ENCODE measurements around the gene FKBP7. TPM values are rescaled to one million over a fixed set of nuclear protein-coding genes. Genes with fewer than 3 reads are reported as not detected.
"Not testable (repeated sequence)": the region's sequence is repeated elsewhere in the genome, so short reads cannot be mapped to it uniquely, and the experiment has no call there.

The FKBP7 gene
- polyA plus RNA-seq, 4 donors = 3.0 to 14.7 (median 7.8) TPM; not detected in 1

DNA sequence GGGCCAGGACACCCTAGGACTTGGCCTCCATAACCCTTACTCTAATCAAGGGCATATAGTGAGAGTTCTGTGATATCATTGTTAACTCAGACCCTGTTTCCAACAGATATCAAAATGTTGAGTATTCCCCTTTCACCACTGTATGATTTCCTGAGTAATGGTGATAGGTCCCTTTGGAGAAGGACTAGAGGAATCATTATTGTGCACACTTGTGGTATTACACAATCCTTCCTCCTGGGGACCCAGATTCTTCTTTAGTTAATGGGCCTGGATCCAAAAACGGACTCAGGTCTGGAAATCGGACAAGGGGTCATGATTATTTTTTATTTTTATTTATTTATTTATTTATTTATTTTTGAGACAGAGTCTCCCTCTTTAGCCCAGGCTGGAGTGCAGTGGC lies 50.9 kb downstream of the FKBP7 start:
- peaks cover 0 to 3% of the 10 kb centered on the region in 2 donors for H3K9me3 ChIP-seq (ENCODE audit: control insufficient read depth in 2 of 2, insufficient read depth in 1 of 2, low read depth in 1 of 2, low read length in 1 of 2)
- no peak overlapping the region for H3K4me3 ChIP-seq (ENCODE audit: low read depth in 1 of 3, low read length in 3 of 3)
- DNase-seq (no peak), FAIRE-seq (no peak)
- 87 to 95% (median 93%) methylated on average over 2 of the region's 2 CpGs for WGBS, 3 donors
- H3K36me3 ChIP-seq (ENCODE audit: control insufficient read depth in 3 of 3, insufficient read depth in 2 of 3, low read depth in 1 of 3, low read length in 3 of 3) = peaks cover 0 to 9% (median 5%) of the 10 kb centered on the region in 3 donors
- no peak overlapping the region for H3K27ac ChIP-seq (ENCODE audit: low read depth in 1 of 3, low read length in 2 of 3)
- no peaks in the 10 kb centered on the region for H3K27me3 ChIP-seq (ENCODE audit: control insufficient read depth in 3 of 3, insufficient read depth in 3 of 3, low read length in 3 of 3)
- H3K4me1 ChIP-seq (ENCODE audit: control insufficient read depth in 3 of 3, insufficient read depth in 2 of 3, low read depth in 1 of 3, low read length in 2 of 3) = no peaks in the 10 kb centered on the region

DNA sequence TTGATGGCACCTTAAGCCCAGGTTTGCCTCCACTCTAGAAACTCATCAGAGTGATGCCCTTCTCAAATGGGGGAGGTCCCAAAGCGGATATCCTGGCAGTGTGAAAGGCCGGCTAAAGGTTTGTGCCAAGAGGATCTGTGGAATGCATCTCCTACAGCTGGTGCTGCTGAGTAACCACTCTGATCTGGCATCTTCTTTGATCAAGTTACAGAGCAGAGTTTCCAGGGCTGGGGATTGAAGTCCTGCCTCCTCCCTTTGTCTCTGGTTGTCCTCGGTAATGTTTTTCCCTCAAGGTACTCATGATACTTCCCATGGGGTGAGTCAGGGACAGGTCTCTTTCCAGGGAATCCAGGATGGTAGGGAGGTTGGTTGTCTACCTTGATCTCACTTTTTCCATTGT lies 52.0 kb downstream of the FKBP7 start:
- no peaks in the 10 kb centered on the region for H3K4me1 ChIP-seq (ENCODE audit: control insufficient read depth in 3 of 3, insufficient read depth in 2 of 3, low read depth in 1 of 3, low read length in 2 of 3)
- WGBS, 3 donors = 94 to 96% (median 94%) methylated on average over 3 of the region's 3 CpGs
- no peak overlapping the region for H3K4me3 ChIP-seq (ENCODE audit: low read depth in 1 of 3, low read length in 3 of 3)
- H3K27me3 ChIP-seq (ENCODE audit: control insufficient read depth in 3 of 3, insufficient read depth in 3 of 3, low read length in 3 of 3) = no peaks in the 10 kb centered on the region
- no peak for FAIRE-seq
- H3K36me3 ChIP-seq (ENCODE audit: control insufficient read depth in 3 of 3, insufficient read depth in 2 of 3, low read depth in 1 of 3, low read length in 3 of 3) = peaks cover 0 to 9% (median 0%) of the 10 kb centered on the region in 3 donors
- no peak overlapping the region for H3K27ac ChIP-seq (ENCODE audit: low read depth in 1 of 3, low read length in 2 of 3)
- peaks cover 0 to 4% of the 10 kb centered on the region in 2 donors for H3K9me3 ChIP-seq (ENCODE audit: control insufficient read depth in 2 of 2, insufficient read depth in 1 of 2, low read depth in 1 of 2, low read length in 1 of 2)
- no peak for DNase-seq

DNA sequence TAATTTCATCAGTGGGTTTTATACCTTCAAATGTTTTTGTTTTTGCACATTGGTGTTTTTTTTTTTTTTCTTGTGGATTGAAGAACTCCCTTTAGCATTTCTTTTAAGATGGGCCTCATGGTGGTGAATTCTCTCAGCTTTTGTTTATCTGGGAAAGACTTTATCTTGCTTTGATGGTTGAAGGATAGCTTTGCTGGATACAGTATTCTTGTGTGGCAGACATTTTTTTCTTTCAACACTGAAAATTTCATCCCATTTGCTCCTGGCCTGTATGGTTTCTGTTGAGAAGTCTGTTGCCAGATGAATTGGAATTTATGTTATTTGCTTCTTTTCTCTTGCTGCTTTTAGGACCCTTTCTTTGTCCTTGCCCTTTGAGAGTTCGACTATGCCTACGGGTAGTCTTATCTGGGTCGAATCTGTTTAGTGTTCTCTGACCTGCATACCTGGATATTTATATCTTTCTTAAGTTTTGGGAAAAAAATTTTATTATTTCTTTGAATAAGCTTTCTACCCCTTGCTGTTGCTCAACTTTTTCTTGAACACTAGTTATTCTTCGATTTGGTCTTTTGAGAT lies 53.1 kb downstream of the FKBP7 start:
- Histone ChIP-seq H3K4me1 (ENCODE audit: control insufficient read depth in 3 of 3, insufficient read depth in 2 of 3, low read depth in 1 of 3, low read length in 2 of 3) (no peaks in the 10 kb centered on the region), H3K36me3 (ENCODE audit: control insufficient read depth in 3 of 3, insufficient read depth in 2 of 3, low read depth in 1 of 3, low read length in 3 of 3) (peaks cover 0 to 3% (median 0%) of the 10 kb centered on the region in 3 donors), H3K4me3 (ENCODE audit: low read depth in 1 of 3, low read length in 3 of 3) (no peak overlapping the region), H3K27me3 (ENCODE audit: control insufficient read depth in 3 of 3, insufficient read depth in 3 of 3, low read length in 3 of 3) (no peaks in the 10 kb centered on the region), H3K9me3 (ENCODE audit: control insufficient read depth in 2 of 2, insufficient read depth in 1 of 2, low read depth in 1 of 2, low read length in 1 of 2) (peaks cover 0 to 4% of the 10 kb centered on the region in 2 donors), H3K27ac (ENCODE audit: low read depth in 1 of 3, low read length in 2 of 3) (no peak overlapping the region)
- FAIRE-seq (no peak), DNase-seq (no peak)
- 93 to 97% (median 95%) methylated on average over 4 of the region's 4 CpGs for WGBS, 3 donors

DNA sequence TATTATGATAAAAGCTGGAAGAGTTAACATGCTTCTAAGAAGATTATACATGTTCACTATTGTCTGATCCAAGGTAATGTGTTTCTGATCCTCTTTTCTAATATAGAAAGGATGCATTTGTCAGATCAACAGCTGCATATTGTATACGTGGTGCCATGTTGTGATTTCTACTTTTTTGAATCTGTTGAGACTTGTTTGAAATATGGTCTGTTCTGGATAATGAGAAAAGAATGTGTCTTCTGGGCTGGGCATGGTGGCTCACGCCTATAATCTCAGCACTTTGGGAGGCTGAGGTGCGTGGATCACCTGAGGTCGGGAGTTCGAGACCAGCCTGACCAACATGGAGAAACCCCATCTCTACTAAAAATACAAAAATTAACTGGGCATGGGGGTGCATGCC lies 54.7 kb downstream of the FKBP7 start:
- not testable (repeated sequence) for DNase-seq; H3K27me3 ChIP-seq (ENCODE audit: control insufficient read depth in 3 of 3, insufficient read depth in 3 of 3, low read length in 3 of 3); FAIRE-seq; H3K4me3 ChIP-seq (ENCODE audit: low read depth in 1 of 3, low read length in 3 of 3); H3K4me1 ChIP-seq (ENCODE audit: control insufficient read depth in 3 of 3, insufficient read depth in 2 of 3, low read depth in 1 of 3, low read length in 2 of 3); H3K27ac ChIP-seq (ENCODE audit: low read depth in 1 of 3, low read length in 2 of 3); H3K36me3 ChIP-seq (ENCODE audit: control insufficient read depth in 3 of 3, insufficient read depth in 2 of 3, low read depth in 1 of 3, low read length in 3 of 3); H3K9me3 ChIP-seq (ENCODE audit: control insufficient read depth in 2 of 2, insufficient read depth in 1 of 2, low read depth in 1 of 2, low read length in 1 of 2)
- 90 to 94% (median 92%) methylated on average over 5 of the region's 5 CpGs for WGBS, 3 donors

DNA sequence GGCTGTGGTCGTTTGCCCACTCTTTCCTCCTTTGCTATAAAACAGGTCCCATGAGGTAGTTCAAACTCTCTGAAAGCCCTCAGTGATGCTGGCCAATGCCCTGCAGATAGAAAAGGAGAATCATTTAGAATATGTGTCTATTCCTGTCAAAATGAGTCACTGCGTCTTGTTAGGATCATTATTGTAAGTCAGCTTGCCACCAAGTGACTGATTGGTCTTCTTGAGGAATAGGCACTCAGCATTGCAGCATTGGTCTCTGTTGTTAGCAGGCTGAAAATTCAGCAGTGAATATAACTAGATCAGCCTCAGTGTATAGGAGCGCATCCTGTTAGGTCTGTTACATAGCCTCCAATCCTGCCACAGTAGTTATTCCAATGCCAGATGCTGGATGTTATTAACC lies 56.3 kb downstream of the FKBP7 start:
- WGBS, 3 donors = 75 to 84% (median 78%) methylated on average over 3 of the region's 3 CpGs
- DNase-seq = no peak
- Histone ChIP-seq H3K27ac (ENCODE audit: low read depth in 1 of 3, low read length in 2 of 3) (no peak overlapping the region), H3K4me3 (ENCODE audit: low read depth in 1 of 3, low read length in 3 of 3) (no peak overlapping the region), H3K9me3 (ENCODE audit: control insufficient read depth in 2 of 2, insufficient read depth in 1 of 2, low read depth in 1 of 2, low read length in 1 of 2) (peaks cover 0 to 4% of the 10 kb centered on the region in 2 donors), H3K36me3 (ENCODE audit: control insufficient read depth in 3 of 3, insufficient read depth in 2 of 3, low read depth in 1 of 3, low read length in 3 of 3) (no peaks in the 10 kb centered on the region), H3K27me3 (ENCODE audit: control insufficient read depth in 3 of 3, insufficient read depth in 3 of 3, low read length in 3 of 3) (no peaks in the 10 kb centered on the region), H3K4me1 (ENCODE audit: control insufficient read depth in 3 of 3, insufficient read depth in 2 of 3, low read depth in 1 of 3, low read length in 2 of 3) (no peaks in the 10 kb centered on the region)
- no peak for FAIRE-seq

DNA sequence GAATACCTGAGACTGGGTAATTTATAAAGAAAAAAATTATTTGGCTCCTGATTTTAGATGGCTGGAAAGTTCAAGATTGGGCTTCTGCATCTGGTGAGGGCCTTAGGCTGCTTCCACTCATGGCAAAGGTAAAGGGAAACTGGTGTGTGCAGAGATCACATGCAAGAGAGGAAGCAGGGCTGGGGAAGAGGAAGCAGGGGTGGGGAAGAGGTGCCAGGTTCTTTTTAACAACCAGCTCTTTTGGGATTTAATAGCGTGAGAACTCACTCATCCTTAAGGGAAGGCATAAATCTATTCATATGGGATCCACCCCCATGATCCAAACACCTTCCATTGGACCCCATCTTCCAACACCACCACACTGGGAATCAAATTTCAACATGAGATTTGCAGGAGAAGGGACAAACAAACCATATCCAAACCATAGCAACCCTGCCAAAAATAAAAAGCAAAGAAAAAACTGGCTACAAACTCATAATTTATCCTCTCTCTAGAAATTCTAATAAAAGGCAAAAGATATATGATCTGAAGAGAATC lies 57.9 kb downstream of the FKBP7 start:
- no peak for FAIRE-seq
- DNase-seq = no peak
- Histone ChIP-seq H3K27me3 (ENCODE audit: control insufficient read depth in 3 of 3, insufficient read depth in 3 of 3, low read length in 3 of 3) (no peaks in the 10 kb centered on the region), H3K36me3 (ENCODE audit: control insufficient read depth in 3 of 3, insufficient read depth in 2 of 3, low read depth in 1 of 3, low read length in 3 of 3) (no peaks in the 10 kb centered on the region), H3K4me1 (ENCODE audit: control insufficient read depth in 3 of 3, insufficient read depth in 2 of 3, low read depth in 1 of 3, low read length in 2 of 3) (no peaks in the 10 kb centered on the region), H3K4me3 (ENCODE audit: low read depth in 1 of 3, low read length in 3 of 3) (no peak overlapping the region), H3K27ac (ENCODE audit: low read depth in 1 of 3, low read length in 2 of 3) (no peak overlapping the region), H3K9me3 (ENCODE audit: control insufficient read depth in 2 of 2, insufficient read depth in 1 of 2, low read depth in 1 of 2, low read length in 1 of 2) (peaks cover 0 to 4% of the 10 kb centered on the region in 2 donors)
- 46 to 76% (median 50%) methylated on average over 1 of the region's 1 CpG for WGBS, 3 donors

DNA sequence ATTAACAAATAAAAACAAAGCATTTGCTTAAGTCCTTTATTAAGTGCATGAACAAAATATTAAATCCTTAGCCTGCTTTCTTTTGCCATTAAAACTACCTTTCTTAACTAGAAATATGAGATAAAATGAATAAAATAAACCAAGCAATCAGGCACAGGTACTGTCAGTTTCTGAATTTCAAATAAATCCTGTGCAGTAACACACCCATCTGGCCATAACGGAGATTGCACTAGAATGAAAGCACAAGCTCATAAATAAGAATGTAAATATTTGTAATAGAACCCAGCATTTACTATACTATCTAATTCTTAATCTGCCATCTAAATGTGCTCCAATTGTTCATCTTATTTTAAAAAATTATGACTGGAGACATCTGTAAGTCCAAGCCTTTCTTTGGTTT lies 59.3 kb downstream of the FKBP7 start:
- Histone ChIP-seq H3K36me3 (ENCODE audit: control insufficient read depth in 3 of 3, insufficient read depth in 2 of 3, low read depth in 1 of 3, low read length in 3 of 3) (no peaks in the 10 kb centered on the region), H3K9me3 (ENCODE audit: control insufficient read depth in 2 of 2, insufficient read depth in 1 of 2, low read depth in 1 of 2, low read length in 1 of 2) (peaks cover 0 to 4% of the 10 kb centered on the region in 2 donors), H3K27ac (ENCODE audit: low read depth in 1 of 3, low read length in 2 of 3) (no peak overlapping the region), H3K27me3 (ENCODE audit: control insufficient read depth in 3 of 3, insufficient read depth in 3 of 3, low read length in 3 of 3) (no peaks in the 10 kb centered on the region), H3K4me3 (ENCODE audit: low read depth in 1 of 3, low read length in 3 of 3) (no peak overlapping the region), H3K4me1 (ENCODE audit: control insufficient read depth in 3 of 3, insufficient read depth in 2 of 3, low read depth in 1 of 3, low read length in 2 of 3) (no peaks in the 10 kb centered on the region)
- DNase-seq (peak; percentile 21 to 39), FAIRE-seq (no peak)
- 9 to 37% (median 29%) methylated on average over 1 of the region's 1 CpG for WGBS, 3 donors

DNA sequence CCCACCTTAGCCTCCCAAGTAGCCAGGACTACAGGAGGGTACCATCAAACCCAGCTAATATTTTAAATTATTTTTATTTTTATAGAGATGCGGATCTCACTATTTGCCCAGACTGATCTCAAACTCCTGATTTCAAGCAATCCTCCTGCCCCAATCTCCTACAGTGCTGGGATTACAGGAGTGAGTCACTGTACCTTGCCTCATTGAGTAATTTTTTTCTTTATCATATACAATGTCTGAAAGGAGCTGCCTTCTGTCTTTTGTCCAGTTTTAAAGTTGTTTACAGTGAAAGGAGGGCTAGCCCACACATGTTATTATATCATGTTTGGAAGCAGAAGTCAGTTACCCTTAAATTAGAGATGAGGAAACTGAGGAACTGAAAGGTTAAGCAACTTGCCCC lies 60.0 kb downstream of the FKBP7 start:
- FAIRE-seq (no peak), DNase-seq (peak in 1 of 2 donors; percentile 36)
- H3K9me3 ChIP-seq (ENCODE audit: control insufficient read depth in 2 of 2, insufficient read depth in 1 of 2, low read depth in 1 of 2, low read length in 1 of 2) = peaks cover 0 to 4% of the 10 kb centered on the region in 2 donors
- H3K36me3 ChIP-seq (ENCODE audit: control insufficient read depth in 3 of 3, insufficient read depth in 2 of 3, low read depth in 1 of 3, low read length in 3 of 3) = no peaks in the 10 kb centered on the region
- H3K27ac ChIP-seq (ENCODE audit: low read depth in 1 of 3, low read length in 2 of 3) = no peak overlapping the region
- 74 to 84% (median 81%) methylated on average over 1 of the region's 1 CpG for WGBS, 3 donors
- peaks cover 0 to under 1% (median 0%) of the 10 kb centered on the region in 3 donors for H3K4me1 ChIP-seq (ENCODE audit: control insufficient read depth in 3 of 3, insufficient read depth in 2 of 3, low read depth in 1 of 3, low read length in 2 of 3)
- H3K4me3 ChIP-seq (ENCODE audit: low read depth in 1 of 3, low read length in 3 of 3) = no peak overlapping the region
- no peaks in the 10 kb centered on the region for H3K27me3 ChIP-seq (ENCODE audit: control insufficient read depth in 3 of 3, insufficient read depth in 3 of 3, low read length in 3 of 3)

DNA sequence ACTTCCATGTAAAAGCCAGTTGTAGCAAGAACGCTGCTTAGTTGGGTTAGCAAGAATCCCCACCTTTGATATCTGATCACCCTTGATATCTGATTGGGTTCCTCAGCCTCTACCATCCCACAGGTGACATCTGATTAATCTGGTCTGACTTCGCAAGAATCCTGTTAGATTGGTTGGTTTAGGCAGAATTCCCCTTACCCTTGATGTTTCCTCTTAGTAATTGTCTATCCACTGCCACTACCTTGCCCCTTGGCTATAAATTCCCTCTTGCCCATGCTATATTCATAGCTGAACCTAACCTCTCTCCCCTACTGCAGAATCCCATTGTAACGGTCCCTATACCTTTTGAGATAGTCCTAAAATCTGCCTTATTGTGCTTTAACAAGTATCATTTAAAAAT lies 60.5 kb downstream of the FKBP7 start:
- H3K27ac ChIP-seq (ENCODE audit: low read depth in 1 of 3, low read length in 2 of 3) = no peak overlapping the region
- H3K4me1 ChIP-seq (ENCODE audit: control insufficient read depth in 3 of 3, insufficient read depth in 2 of 3, low read depth in 1 of 3, low read length in 2 of 3) = peaks cover 0 to 2% (median 0%) of the 10 kb centered on the region in 3 donors
- no peaks in the 10 kb centered on the region for H3K27me3 ChIP-seq (ENCODE audit: control insufficient read depth in 3 of 3, insufficient read depth in 3 of 3, low read length in 3 of 3)
- no peak overlapping the region for H3K4me3 ChIP-seq (ENCODE audit: low read depth in 1 of 3, low read length in 3 of 3)
- peaks cover 0 to 4% of the 10 kb centered on the region in 2 donors for H3K9me3 ChIP-seq (ENCODE audit: control insufficient read depth in 2 of 2, insufficient read depth in 1 of 2, low read depth in 1 of 2, low read length in 1 of 2)
- FAIRE-seq (no peak), DNase-seq (no peak)
- WGBS, 3 donors = 82 to 92% (median 91%) methylated on average over 3 of the region's 3 CpGs
- no peaks in the 10 kb centered on the region for H3K36me3 ChIP-seq (ENCODE audit: control insufficient read depth in 3 of 3, insufficient read depth in 2 of 3, low read depth in 1 of 3, low read length in 3 of 3)
